HepG2 (cell line): ENCODE measurements around the gene ZBTB18. TPM values are rescaled to one million over a fixed set of nuclear protein-coding genes. Genes with fewer than 3 reads are reported as not detected.

Source experiments
- ATAC-seq: fragments of 200-7000 bp; cut with Tn5 transposase; 3 replicates; pipeline ENCODE4 v1.9.1; 2020; ENCODE audit warnings: mild to moderate bottlenecking, moderate library complexity
- BruUV-seq: library from RNA; stranded (reverse); fragments of 400-500 nt; replicated peaks from 2 replicates; lab custom pipeline; 2021; lab: Mats Ljungman, UMichigan
- CTCF ChIA-PET: fragments of 300-600 bp; formaldehyde crosslinking; extraction: SDS; loops from one replicate; lab custom pipeline; 2021; ENCODE audit warnings: low total read pairs, inconsistent platforms, low intra/inter-chr PET ratio; lab: Yijun Ruan, JAX
- POLR2A ChIA-PET: fragments of 350-600 bp; sonication (Branson Sonifier 250); formaldehyde crosslinking; loops from one replicate; lab custom pipeline; 2020; ENCODE audit warnings: antibody characterized with exemption, inconsistent platforms; lab: Yijun Ruan, JAX
- DNase-seq: peaks from one replicate; pipeline ENCODE4 v3.0.0-alpha.2; 2015; ENCODE audit warnings: low spot score
- FAIRE-seq: peaks from 3 replicates; lab custom pipeline; 2011; peaks lifted over from hg19 to GRCh38; lab: Jason Lieb, UNC
- H2AFZ ChIP-seq: one replicate; pipeline ENCODE4 v1.6.1; 2011; ENCODE audit warnings: low read length, inconsistent platforms
- H3K27ac ChIP-seq: fragments of 300-600 bp; 3 replicates; pipeline ENCODE4 v1.8.0; 2011; ENCODE audit warnings: mixed run types, mild to moderate bottlenecking, mixed read lengths, low read length, inconsistent platforms; ENCODE audit not compliant: insufficient read depth; ENCODE audit errors: extremely low read length
- H3K27me3 ChIP-seq, 2 experiments: fragments of 200-600 bp in 1 of 2; 2 replicates in 1 of 2; 3 replicates in 1 of 2; pipeline versions ENCODE4 v1.6.0 to v1.8.0; 2011; ENCODE audit warnings: low read length in 2 of 2, mild to moderate bottlenecking in 2 of 2, moderate library complexity in 2 of 2, inconsistent platforms in 1 of 2; ENCODE audit not compliant: insufficient read depth in 2 of 2, control insufficient read depth in 1 of 2
- H3K36me3 ChIP-seq, 2 experiments: fragments of 200-600 bp in 1 of 2; replicated peaks in 1 of 2; 2 replicates in 1 of 2; 3 replicates in 1 of 2; pipeline versions ENCODE4 v1.5.1 to v1.8.0; 2011; ENCODE audit warnings: low read length in 2 of 2, inconsistent platforms in 1 of 2; ENCODE audit not compliant: insufficient read depth in 2 of 2, control insufficient read depth in 1 of 2
- H3K4me1 ChIP-seq: 2 replicates; pipeline ENCODE4 v1.5.1; 2012; ENCODE audit warnings: low read length, inconsistent platforms; ENCODE audit not compliant: insufficient read depth
- H3K4me2 ChIP-seq: 2 replicates; pipeline ENCODE4 v1.6.0; 2011; ENCODE audit warnings: low read depth, low read length, inconsistent platforms
- H3K4me3 ChIP-seq, 3 experiments: fragments of 200-600 bp in 1 of 3; sonication (generic), shearing (Covaris generic) in 1 of 3; replicated peaks in 1 of 3; 2 replicates each; pipeline ENCODE4 v1.5.1; 2011 to 2016; ENCODE audit warnings: low read length in 3 of 3, inconsistent platforms in 2 of 3, low read depth in 2 of 3, mild to moderate bottlenecking in 2 of 3, control low read depth in 1 of 3, mixed read lengths in 1 of 3; ENCODE audit not compliant: insufficient read depth in 1 of 3
- H3K79me2 ChIP-seq: one replicate; pipeline ENCODE4 v1.6.1; 2011; ENCODE audit warnings: low read length, inconsistent platforms; ENCODE audit not compliant: insufficient read depth
- H3K9ac ChIP-seq: 2 replicates; pipeline ENCODE4 v1.6.0; 2011; ENCODE audit warnings: mild to moderate bottlenecking, low read depth, low read length, inconsistent platforms; ENCODE audit not compliant: insufficient read depth
- H3K9me3 ChIP-seq: 2 replicates; pipeline ENCODE4 v1.5.1; 2012; ENCODE audit warnings: mild to moderate bottlenecking, low read length
- H4K20me1 ChIP-seq: 2 replicates; pipeline ENCODE4 v1.6.0; 2011; ENCODE audit warnings: inconsistent platforms, mild to moderate bottlenecking, low read length, moderate library complexity; ENCODE audit not compliant: insufficient read depth
- CREB1 ChIP-seq, 2 experiments: fragments of 450-650 bp in 1 of 2; IDR thresholded peaks; 2 replicates each; pipeline ENCODE4 v1.6.1; 2016 to 2017; ENCODE audit warnings: control low read depth in 1 of 2, mild to moderate bottlenecking in 1 of 2, missing compliant biosample characterization in 1 of 2, missing genetic modification characterization in 1 of 2
- FOXA3 ChIP-seq: IDR thresholded peaks from 2 replicates; pipeline ENCODE4 v1.6.1; 2016; ENCODE audit warnings: missing genetic modification reagents, missing compliant biosample characterization
- FOXK2 ChIP-seq: fragments of 450-650 bp; IDR thresholded peaks from 2 replicates; pipeline ENCODE4 v1.6.1; 2016
- IKZF5 ChIP-seq: IDR thresholded peaks from 2 replicates; pipeline ENCODE4 v1.6.1; 2018; ENCODE audit warnings: missing genetic modification reagents, mild to moderate bottlenecking, missing compliant biosample characterization
- IRX3 ChIP-seq: sonication (generic); formaldehyde crosslinking; IDR thresholded peaks from 2 replicates; pipeline ENCODE4 v1.8.1; 2023; ENCODE audit warnings: mild to moderate bottlenecking, low read depth, missing genetic modification reagents, borderline replicate concordance
- NR1H2 ChIP-seq: sonication (generic); formaldehyde crosslinking; IDR thresholded peaks from 2 replicates; pipeline ENCODE4 v1.8.1; 2022; ENCODE audit warnings: low read depth, missing genetic modification reagents, borderline replicate concordance
- RNF2 ChIP-seq: fragments of 450-650 bp; conservative IDR thresholded peaks from 2 replicates; pipeline ENCODE4 v1.6.1; 2016; ENCODE audit warnings: low read depth
- SALL2 ChIP-seq: sonication (generic); formaldehyde crosslinking; IDR thresholded peaks from 2 replicates; pipeline ENCODE4 v1.8.1; 2023; ENCODE audit warnings: mild to moderate bottlenecking, missing genetic modification reagents, inconsistent platforms
- SMYD3 ChIP-seq: sonication (generic); formaldehyde crosslinking; IDR thresholded peaks from 2 replicates; pipeline ENCODE4 v1.8.1; 2023; ENCODE audit warnings: mild to moderate bottlenecking, missing genetic modification reagents
- TBX3 ChIP-seq: fragments of 450-650 bp; IDR thresholded peaks from 2 replicates; pipeline ENCODE4 v1.6.1; 2017; ENCODE audit warnings: antibody characterized with exemption, mild to moderate bottlenecking, inconsistent platforms, borderline replicate concordance
- TFE3 ChIP-seq: IDR thresholded peaks from 2 replicates; pipeline ENCODE4 v1.6.1; 2016
- TMF1 ChIP-seq: sonication (generic); formaldehyde crosslinking; IDR thresholded peaks from 2 replicates; pipeline ENCODE4 v1.8.1; 2022; ENCODE audit warnings: low read depth, missing genetic modification reagents
- ZNF333 ChIP-seq: sonication (generic); formaldehyde crosslinking; IDR thresholded peaks from 2 replicates; pipeline ENCODE4 v1.4.0; 2020; ENCODE audit warnings: mild to moderate bottlenecking, missing genetic modification reagents, borderline replicate concordance
- ZNF547 ChIP-seq: sonication (generic); formaldehyde crosslinking; IDR thresholded peaks from 2 replicates; pipeline ENCODE4 v1.5.1; 2020; ENCODE audit warnings: mild to moderate bottlenecking, missing genetic modification reagents
- ZNF687 ChIP-seq: sonication (generic); formaldehyde crosslinking; IDR thresholded peaks from 2 replicates; pipeline ENCODE4 v1.5.1; 2020; ENCODE audit warnings: mild to moderate bottlenecking, missing genetic modification reagents, moderate library complexity
- ZNF737 ChIP-seq: sonication (generic); formaldehyde crosslinking; IDR thresholded peaks from 2 replicates; pipeline ENCODE4 v1.5.0; 2020; ENCODE audit warnings: missing genetic modification reagents, mild to moderate bottlenecking, borderline replicate concordance
- ZNF749 ChIP-seq: sonication (generic); formaldehyde crosslinking; IDR thresholded peaks from 2 replicates; pipeline ENCODE4 v1.8.0; 2022; ENCODE audit warnings: mild to moderate bottlenecking, missing genetic modification reagents, moderate library complexity, borderline replicate concordance
- WGBS: methylation state at CpG from one replicate; pipeline ENCODE4 v1.1.6; 2017; ENCODE audit warnings: low lambda C conversion rate; 5-methylcytosine and 5-hydroxymethylcytosine counted together
- in situ Hi-C: cut with HindIII; loops from 2 replicates; pipeline ENCODE4 v1.10.0; 2017; ENCODE audit warnings: low pct_unique_long_range_greater_than_20kb; ENCODE audit not compliant: extremely low pct_ligation_motif_present
- intact Hi-C: fragments of 100-400 bp; cut with micrococcal nuclease; formaldehyde crosslinking; loops from one replicate; pipeline ENCODE4 v1.10.0; 2022; ENCODE audit not compliant: unreplicated experiment
- polyA plus RNA-seq, 8 experiments: library from polyadenylated mRNA; depleted of rRNA in 3 of 8; stranded (reverse) in 7 of 8; unstranded in 1 of 8; fragments of >200 nt; fragmentation: Illumina TruSeq in 4 of 8; extraction: Trizol in 4 of 8; gene quantifications; 2 replicates each; pipeline versions ENCODE4 v1.2.1 to v1.2.3, GENCODE V29; 2011 to 2016; ENCODE audit warnings: low read depth in 4 of 8, missing spikeins in 1 of 8, mixed read lengths in 1 of 8; ENCODE audit not compliant: insufficient read depth in 1 of 8
- total RNA-seq, 5 experiments: library from RNA; depleted of rRNA; stranded (reverse); fragments of >200 nt; fragmentation: Illumina TruSeq; extraction: Trizol; gene quantifications; 2 replicates each; pipeline ENCODE4 v1.2.3, GENCODE V29; 2016; ENCODE audit warnings: low read depth in 1 of 5

Gene ZBTB18
- total and polyA plus RNA-seq, 2 of the 13 experiments (the other 11 are each of a cell fraction or from before 2014, with no cell fraction given), result 3.1 to 4.3 TPM

GRCh38 chr1:244094880-244095528 lies 43.9 kb downstream of the ZBTB18 start:
- H3K36me3 ChIP-seq, result no peaks in the 10 kb centered on the region
- POLR2A ChIA-PET, result no interaction called here
- ATAC-seq (no peak), DNase-seq (no peak), FAIRE-seq (no peak)
- no peak overlapping the region for H3K4me2 ChIP-seq
- no peak overlapping the region for H2AFZ ChIP-seq
- BruUV-seq, result no TSS peak
- CTCF ChIA-PET, result no interaction called here
- intact Hi-C loops (no loop called here), in situ Hi-C loops (no loop called here)
- no peaks in the 10 kb centered on the region for H3K79me2 ChIP-seq
- no peak overlapping the region for H3K9ac ChIP-seq
- 28% methylated on average over 9 of the region's 9 CpGs for WGBS
- no peaks in the 10 kb centered on the region for H3K4me1 ChIP-seq
- H3K27ac ChIP-seq, result no peak overlapping the region
- peaks cover 0 to 15% of the 10 kb centered on the region in 2 experiments; a peak in 2 of 5 replicates for H3K27me3 ChIP-seq
- no peaks in the 10 kb centered on the region for H4K20me1 ChIP-seq
- no peaks in the 10 kb centered on the region for H3K9me3 ChIP-seq
- no peak overlapping the region for H3K4me3 ChIP-seq
- TF ChIP-seq NR1H2 (CRISPR knock-in tag), result no peak
- no peak for TF ChIP-seq SMYD3
- no peak for TF ChIP-seq ZNF687 (CRISPR knock-in tag)
- no peak for TF ChIP-seq RNF2
- no peak for TF ChIP-seq ZNF547
- TF ChIP-seq TBX3, result no peak
- no peak for TF ChIP-seq ZNF333 (CRISPR knock-in tag)
- TF ChIP-seq IRX3 (CRISPR knock-in tag), result no peak
- no peak for TF ChIP-seq ZNF749 (CRISPR knock-in tag)
- no peak for TF ChIP-seq SALL2 (CRISPR knock-in tag)
- no peak for TF ChIP-seq IKZF5
- no peak for TF ChIP-seq FOXA3 (CRISPR knock-in tag)
- no peak for TF ChIP-seq TMF1
- no peak for TF ChIP-seq CREB1 (IDR thresholded peaks at IDR 0.05)
- no peak for TF ChIP-seq CREB1 (CRISPR knock-in tag; IDR thresholded peaks at IDR 0.05)
- no peak for TF ChIP-seq FOXK2
- no peak for TF ChIP-seq ZNF737 (CRISPR knock-in tag)
- no peak for TF ChIP-seq TFE3 (CRISPR knock-in tag)
